GM18858 (cell line): ENCODE measurements around the gene CCL8.
"Not testable (repeated sequence)": the region's sequence is repeated elsewhere in the genome, so short reads cannot be mapped to it uniquely, and the experiment has no call there.

Source experiments
- ATAC-seq: cut with Tn5 transposase; IDR thresholded peaks from one replicate; pipeline ENCODE4 v1.9.1; 2021; ENCODE audit not compliant: unreplicated experiment

CCL8 gene

GRCh38 chr17:34313164-34313563 lies 6.1 kb upstream of the CCL8 start:
- ATAC-seq = no peak

GRCh38 chr17:34314279-34314678 lies 5.0 kb upstream of the CCL8 start:
- no peak for ATAC-seq

- no peak for ATAC-seq
Measured at GRCh38 chr17:34318474-34318873, 761 bp upstream of the CCL8 start.

- ATAC-seq = no peak
Measured at GRCh38 chr17:34321964-34322363, 2.7 kb downstream of the CCL8 start.

GRCh38 chr17:34327580-34327979 lies 8.3 kb downstream of the CCL8 start:
- ATAC-seq = not testable (repeated sequence)

GRCh38 chr17:34337701-34338100 lies 18.5 kb downstream of the CCL8 start:
- ATAC-seq = no peak

- no peak for ATAC-seq
Measured at GRCh38 chr17:34339138-34339770, 20.0 kb downstream of the CCL8 start.

GRCh38 chr17:34341916-34342315 lies 22.7 kb downstream of the CCL8 start:
- ATAC-seq = no peak

- ATAC-seq = no peak
Measured at GRCh38 chr17:34347063-34347462, 27.8 kb downstream of the CCL8 start.

- ATAC-seq = no peak
Measured at GRCh38 chr17:34349751-34350150, 30.5 kb downstream of the CCL8 start.

GRCh38 chr17:34351096-34351495 lies 31.9 kb downstream of the CCL8 start:
- no peak for ATAC-seq

GRCh38 chr17:34352191-34352590 lies 33.0 kb downstream of the CCL8 start:
- ATAC-seq = no peak

GRCh38 chr17:34354637-34355036 lies 35.4 kb downstream of the CCL8 start:
- ATAC-seq = no peak

- no peak for ATAC-seq
Measured at GRCh38 chr17:34356194-34356593, 37.0 kb downstream of the CCL8 start, which contains the start of gene CCL13. Gene CCL13, plus strand, starts transcription at chr17:34356480. Its CDS starts 47 bp downstream, at chr17:34356527.

- ATAC-seq = no peak
Measured at GRCh38 chr17:34357398-34357797, 38.2 kb downstream of the CCL8 start.

- ATAC-seq = no peak
Measured at GRCh38 chr17:34358631-34359030, 39.4 kb downstream of the CCL8 start.

- no peak for ATAC-seq
Measured at GRCh38 chr17:34360601-34361270, 41.5 kb downstream of the CCL8 start.

- no peak for ATAC-seq
Measured at GRCh38 chr17:34361478-34362061, 42.3 kb downstream of the CCL8 start.

- ATAC-seq = no peak
Measured at GRCh38 chr17:34363183-34363661, 44.0 kb downstream of the CCL8 start, which contains the start of gene CCL1. Gene CCL1, minus strand, starts transcription at chr17:34363233. Its CDS starts 72 bp downstream, at chr17:34363161.

- no peak for ATAC-seq
Measured at GRCh38 chr17:34364751-34365150, 45.5 kb downstream of the CCL8 start.

- no peak for ATAC-seq
Measured at GRCh38 chr17:34365340-34365739, 46.1 kb downstream of the CCL8 start.

GRCh38 chr17:34366010-34366409 lies 46.8 kb downstream of the CCL8 start:
- ATAC-seq = no peak
